Osteoblast (primary cell): Measurements from ENCODE around the gene NTRK2. TPM values are rescaled to one million over a fixed set of nuclear protein-coding genes. Genes with fewer than 3 reads are reported as not detected.

Experiments
- DNase-seq: peaks from one replicate; pipeline ENCODE4 v3.0.0; 2011; ENCODE audit warnings: low spot score, mixed read lengths; ENCODE audit not compliant: insufficient read length; ENCODE audit errors: missing footprints
- H2AFZ ChIP-seq: 2 replicates; pipeline ENCODE4 v1.6.0; 2011; ENCODE audit warnings: mild to moderate bottlenecking, low read length
- H3K27ac ChIP-seq: 2 replicates; pipeline ENCODE4 v1.5.1; 2011; ENCODE audit warnings: mild to moderate bottlenecking, low read depth, low read length, moderate library complexity
- H3K27me3 ChIP-seq: 2 replicates; pipeline ENCODE4 v1.6.0; 2012; ENCODE audit warnings: mild to moderate bottlenecking, control low read depth, inconsistent platforms, low read length, moderate library complexity; ENCODE audit not compliant: insufficient read depth
- H3K36me3 ChIP-seq: 2 replicates; pipeline ENCODE4 v1.5.1; 2011; ENCODE audit warnings: mild to moderate bottlenecking, low read length, control low read depth, moderate library complexity; ENCODE audit not compliant: insufficient read depth
- H3K4me1 ChIP-seq: 2 replicates; pipeline ENCODE4 v1.5.1; 2011; ENCODE audit warnings: mild to moderate bottlenecking, low read length, control low read depth, moderate library complexity; ENCODE audit not compliant: insufficient read depth
- H3K4me2 ChIP-seq: 2 replicates; pipeline ENCODE4 v1.6.0; 2011; ENCODE audit warnings: mild to moderate bottlenecking, low read length; ENCODE audit not compliant: insufficient read depth
- H3K4me3 ChIP-seq: fragments of 200-600 bp; sonication (generic); 3 replicates; pipeline ENCODE4 v1.5.1; 2012; ENCODE audit warnings: mild to moderate bottlenecking, low read length, inconsistent platforms; ENCODE audit not compliant: insufficient read depth
- H3K79me2 ChIP-seq: 2 replicates; pipeline ENCODE4 v1.6.0; 2012; ENCODE audit warnings: mild to moderate bottlenecking, low read length, control low read depth, inconsistent platforms; ENCODE audit not compliant: insufficient read depth
- H3K9me3 ChIP-seq: 2 replicates; pipeline ENCODE4 v1.5.1; 2011; ENCODE audit warnings: low read depth, low read length, control low read depth
- H4K20me1 ChIP-seq: 2 replicates; pipeline ENCODE4 v1.6.0; 2012; ENCODE audit warnings: mild to moderate bottlenecking, low read length, control low read depth; ENCODE audit not compliant: insufficient read depth
- total RNA-seq: library from RNA; depleted of rRNA; stranded (reverse); fragments of >200 nt; gene quantifications from 2 replicates; pipeline ENCODE4 v1.2.3, GENCODE V29; 2012
- TF ChIP-seq, protein P1 (sequence below): IDR thresholded peaks from 2 replicates; pipeline ENCODE4 v1.5.1; 2011; ENCODE audit warnings: mild to moderate bottlenecking, low read depth, low read length, moderate library complexity; ENCODE audit errors: extremely low read depth

Gene NTRK2
- total RNA-seq, 1 donor = 3.3 TPM

DNA sequence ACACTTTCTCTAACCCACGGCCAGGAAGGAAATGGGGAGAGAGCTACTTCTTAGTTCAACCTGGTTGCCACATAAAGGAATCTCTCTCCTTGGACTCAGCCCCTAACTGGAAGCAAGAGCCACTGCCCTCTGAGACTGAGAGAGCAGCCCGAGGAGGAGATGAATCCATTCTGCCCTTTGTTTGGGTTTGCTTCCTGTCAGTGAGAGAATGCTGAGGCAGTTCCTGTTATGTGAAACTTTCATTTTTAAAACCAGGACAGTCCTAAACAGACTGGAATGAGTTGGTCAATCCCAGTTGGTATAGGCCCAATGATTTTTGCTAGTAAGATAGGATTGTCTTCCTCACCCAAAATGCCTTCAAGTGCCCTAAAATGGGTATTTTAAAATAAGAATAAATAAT is 205.1 kb downstream of the NTRK2 start:
- Histone ChIP-seq H3K4me3 (no peak overlapping the region), H3K79me2 (no peaks in the 10 kb centered on the region), H4K20me1 (no peaks in the 10 kb centered on the region), H3K27me3 (no peaks in the 10 kb centered on the region), H3K36me3 (no peaks in the 10 kb centered on the region), H3K4me2 (no peak overlapping the region), H2AFZ (no peak overlapping the region), H3K27ac (no peak overlapping the region), H3K4me1 (no peaks in the 10 kb centered on the region), H3K9me3 (no peaks in the 10 kb centered on the region)
- no peak for DNase-seq
- TF ChIP-seq, protein P1, sequence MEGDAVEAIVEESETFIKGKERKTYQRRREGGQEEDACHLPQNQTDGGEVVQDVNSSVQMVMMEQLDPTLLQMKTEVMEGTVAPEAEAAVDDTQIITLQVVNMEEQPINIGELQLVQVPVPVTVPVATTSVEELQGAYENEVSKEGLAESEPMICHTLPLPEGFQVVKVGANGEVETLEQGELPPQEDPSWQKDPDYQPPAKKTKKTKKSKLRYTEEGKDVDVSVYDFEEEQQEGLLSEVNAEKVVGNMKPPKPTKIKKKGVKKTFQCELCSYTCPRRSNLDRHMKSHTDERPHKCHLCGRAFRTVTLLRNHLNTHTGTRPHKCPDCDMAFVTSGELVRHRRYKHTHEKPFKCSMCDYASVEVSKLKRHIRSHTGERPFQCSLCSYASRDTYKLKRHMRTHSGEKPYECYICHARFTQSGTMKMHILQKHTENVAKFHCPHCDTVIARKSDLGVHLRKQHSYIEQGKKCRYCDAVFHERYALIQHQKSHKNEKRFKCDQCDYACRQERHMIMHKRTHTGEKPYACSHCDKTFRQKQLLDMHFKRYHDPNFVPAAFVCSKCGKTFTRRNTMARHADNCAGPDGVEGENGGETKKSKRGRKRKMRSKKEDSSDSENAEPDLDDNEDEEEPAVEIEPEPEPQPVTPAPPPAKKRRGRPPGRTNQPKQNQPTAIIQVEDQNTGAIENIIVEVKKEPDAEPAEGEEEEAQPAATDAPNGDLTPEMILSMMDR = no peak

DNA sequence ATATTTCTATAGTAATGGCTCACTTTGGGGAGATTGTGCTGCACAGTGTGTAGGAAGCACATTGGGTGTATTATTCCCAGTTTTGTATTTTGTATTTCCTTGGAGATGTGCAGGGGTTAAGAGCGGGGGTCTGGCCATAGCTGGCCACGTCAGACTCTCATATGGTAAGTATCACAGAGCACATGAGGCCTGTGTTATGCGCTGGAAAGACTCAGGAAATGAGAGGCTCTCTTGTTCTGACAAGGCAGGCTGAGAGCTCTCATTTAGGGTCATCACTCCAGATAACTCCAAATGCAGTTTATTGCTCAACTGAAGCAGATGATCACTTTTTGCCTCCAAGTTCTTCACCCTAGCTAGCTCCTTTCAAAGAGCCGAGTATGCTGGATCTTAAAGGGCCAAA is 205.7 kb downstream of the NTRK2 start:
- Histone ChIP-seq H2AFZ (no peak overlapping the region), H3K36me3 (no peaks in the 10 kb centered on the region)

DNA sequence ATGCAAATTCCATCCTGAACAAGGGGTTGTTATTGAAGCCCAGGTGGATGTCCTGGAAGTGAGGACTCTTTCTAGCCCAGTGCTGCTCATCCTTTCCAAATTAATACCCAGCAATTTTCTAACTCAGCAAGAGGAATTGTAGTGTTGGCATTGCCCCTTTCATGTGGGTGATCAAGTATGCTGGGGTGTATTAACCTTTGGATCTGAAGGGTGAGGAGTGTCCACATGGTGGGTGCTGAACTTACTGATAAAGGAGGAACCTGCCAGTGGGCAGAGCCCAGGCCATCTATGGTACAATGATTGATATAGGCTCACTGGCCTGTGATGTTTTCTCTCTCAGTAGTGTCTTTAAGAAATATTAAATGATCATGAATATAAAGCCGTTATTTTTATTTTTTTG is 210.1 kb downstream of the NTRK2 start:
- H3K4me3 ChIP-seq = no peak overlapping the region
- H3K9me3 ChIP-seq = no peaks in the 10 kb centered on the region
- no peaks in the 10 kb centered on the region for H3K36me3 ChIP-seq
- TF ChIP-seq, protein P1 = no peak
- no peaks in the 10 kb centered on the region for H4K20me1 ChIP-seq
- H3K4me2 ChIP-seq = no peak overlapping the region
- no peaks in the 10 kb centered on the region for H3K4me1 ChIP-seq
- no peaks in the 10 kb centered on the region for H3K79me2 ChIP-seq
- H3K27ac ChIP-seq = no peak overlapping the region
- no peak overlapping the region for H2AFZ ChIP-seq
- DNase-seq = no peak
- H3K27me3 ChIP-seq = no peaks in the 10 kb centered on the region

More for the DNA sequence above, 205.7 kb downstream of the NTRK2 start:
- H3K9me3 ChIP-seq = no peaks in the 10 kb centered on the region
- no peaks in the 10 kb centered on the region for H3K79me2 ChIP-seq
- no peaks in the 10 kb centered on the region for H4K20me1 ChIP-seq
- TF ChIP-seq, protein P1 = no peak
- no peak overlapping the region for H3K4me2 ChIP-seq
- no peak for DNase-seq
- H3K27me3 ChIP-seq = no peaks in the 10 kb centered on the region
- H3K4me1 ChIP-seq = no peaks in the 10 kb centered on the region
- no peak overlapping the region for H3K4me3 ChIP-seq
- no peak overlapping the region for H3K27ac ChIP-seq

DNA sequence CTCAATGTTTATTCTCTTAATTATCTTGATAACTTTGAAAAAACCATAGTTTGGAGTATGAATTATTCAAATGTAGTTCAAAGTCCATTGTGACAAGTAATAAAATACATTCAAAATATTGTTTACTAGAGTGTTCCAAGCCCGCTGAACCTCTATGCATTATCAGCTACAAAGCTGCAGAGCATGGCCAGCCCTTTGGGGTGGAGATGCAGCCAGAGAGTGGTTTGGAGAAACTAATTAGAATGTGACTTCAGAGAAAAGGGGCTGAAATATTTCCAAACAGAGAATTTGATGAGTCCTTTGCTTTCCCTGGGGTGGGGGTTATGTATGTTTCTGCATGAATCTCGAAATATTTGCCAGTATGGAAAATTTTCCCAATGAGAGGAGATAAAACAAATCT is 211.3 kb downstream of the NTRK2 start:
- H3K4me2 ChIP-seq = no peak overlapping the region
- no peak overlapping the region for H3K27ac ChIP-seq
- H3K4me1 ChIP-seq = no peaks in the 10 kb centered on the region
- H4K20me1 ChIP-seq = no peaks in the 10 kb centered on the region
- DNase-seq = no peak
- H2AFZ ChIP-seq = no peak overlapping the region
- no peak overlapping the region for H3K4me3 ChIP-seq
- H3K36me3 ChIP-seq = no peaks in the 10 kb centered on the region
- no peaks in the 10 kb centered on the region for H3K79me2 ChIP-seq
- H3K9me3 ChIP-seq = no peaks in the 10 kb centered on the region
- H3K27me3 ChIP-seq = no peaks in the 10 kb centered on the region
- TF ChIP-seq, protein P1 = no peak
